H1 (cell line): ENCODE measurements around the gene ACCSL. TPM values are rescaled to one million over a fixed set of nuclear protein-coding genes. Genes with fewer than 3 reads are reported as not detected.

Source experiments
- CTCF ChIA-PET: fragments of 300-600 bp; sonication (Branson Sonifier 250); formaldehyde crosslinking; loops from one replicate; lab custom pipeline; 2021; ENCODE audit not compliant: partially characterized antibody; lab: Charles Lee
- POLR2A ChIA-PET: fragments of 300-600 bp; sonication (Branson Sonifier 250); formaldehyde crosslinking; loops from one replicate; lab custom pipeline; 2021; ENCODE audit warnings: inconsistent platforms; ENCODE audit not compliant: partially characterized antibody; lab: Charles Lee
- DNase-seq, 2 experiments: peaks; one replicate each; pipeline versions ENCODE4 v3.0.0 to v3.0.0-alpha.2; 2010 to 2022; ENCODE audit warnings: low spot score in 2 of 2, low read depth in 1 of 2, mixed read lengths in 1 of 2
- FAIRE-seq: peaks from 2 replicates; lab custom pipeline; 2011; peaks lifted over from hg19 to GRCh38; lab: Jason Lieb, UNC
- H2AFZ ChIP-seq: 2 replicates; pipeline ENCODE4 v1.8.1; 2012; ENCODE audit warnings: low read length, inconsistent platforms
- H2AK5ac ChIP-seq: 2 replicates; pipeline ENCODE4 v1.6.1; 2013; ENCODE audit warnings: low read depth, low read length
- H2BK120ac ChIP-seq: replicated peaks from 2 replicates; pipeline ENCODE3; 2013; ENCODE audit warnings: low read depth, low read length, inconsistent platforms
- H2BK12ac ChIP-seq: 2 replicates; pipeline ENCODE4 v1.6.1; 2013; ENCODE audit warnings: low read depth, low read length
- H2BK15ac ChIP-seq: 2 replicates; pipeline ENCODE4 v1.6.1; 2013; ENCODE audit warnings: low read length
- H2BK20ac ChIP-seq: 2 replicates; pipeline ENCODE4 v1.6.1; 2013; ENCODE audit warnings: low read length
- H2BK5ac ChIP-seq: 2 replicates; pipeline ENCODE4 v1.6.1; 2013; ENCODE audit warnings: low read depth, low read length
- H3K14ac ChIP-seq: 2 replicates; pipeline ENCODE4 v1.6.1; 2013; ENCODE audit warnings: inconsistent platforms; ENCODE audit not compliant: insufficient read length
- H3K18ac ChIP-seq: 2 replicates; pipeline ENCODE4 v1.6.1; 2013; ENCODE audit warnings: low read length; ENCODE audit errors: extremely low read depth
- H3K23ac ChIP-seq: 2 replicates; pipeline ENCODE4 v1.6.1; 2013; ENCODE audit warnings: inconsistent platforms; ENCODE audit not compliant: insufficient read length
- H3K23me2 ChIP-seq: 2 replicates; pipeline ENCODE4 v1.6.1; 2013; ENCODE audit warnings: low read depth, low read length
- H3K27ac ChIP-seq: 2 replicates; pipeline ENCODE4 v1.6.1; 2011; ENCODE audit warnings: low read depth, low read length, inconsistent platforms
- H3K27me3 ChIP-seq, 4 experiments: replicated peaks in 1 of 4; 1 replicate in 1 of 4; 2 replicates in 3 of 4; pipeline versions ENCODE4 v1.6.1 to v1.8.1; 2011 to 2013; ENCODE audit warnings: low read length in 3 of 4, mild to moderate bottlenecking in 3 of 4, inconsistent platforms in 2 of 4, mixed read lengths in 2 of 4, moderate library complexity in 1 of 4; ENCODE audit not compliant: control insufficient read depth in 3 of 4, insufficient read depth in 3 of 4; ENCODE audit errors: extremely low read depth in 1 of 4
- H3K36me3 ChIP-seq, 4 experiments: 2 replicates each; pipeline versions ENCODE4 v1.6.1 to v1.8.1; 2011 to 2013; ENCODE audit warnings: mild to moderate bottlenecking in 4 of 4, low read length in 3 of 4, moderate library complexity in 2 of 4, control low read depth in 1 of 4, inconsistent platforms in 1 of 4; ENCODE audit not compliant: insufficient read depth in 4 of 4, control insufficient read depth in 2 of 4
- H3K4ac ChIP-seq: replicated peaks from 2 replicates; pipeline ENCODE3; 2013; ENCODE audit warnings: low read length, low read depth, mixed read lengths, inconsistent platforms; ENCODE audit not compliant: insufficient read length
- H3K4me1 ChIP-seq, 4 experiments: replicated peaks in 1 of 4; 1 replicate in 1 of 4; 2 replicates in 3 of 4; pipeline versions ENCODE4 v1.6.1 to v1.8.1; 2011 to 2013; ENCODE audit warnings: low read length in 3 of 4, inconsistent platforms in 2 of 4, mixed read lengths in 1 of 4; ENCODE audit not compliant: insufficient read depth in 4 of 4, control insufficient read depth in 3 of 4
- H3K4me2 ChIP-seq, 2 experiments: 2 replicates each; pipeline versions ENCODE4 v1.6.1 to v1.8.1; 2011 to 2013; ENCODE audit warnings: low read depth in 2 of 2, low read length in 2 of 2, control low read depth in 1 of 2, inconsistent platforms in 1 of 2, mild to moderate bottlenecking in 1 of 2; ENCODE audit not compliant: insufficient read depth in 1 of 2
- H3K4me3 ChIP-seq, 4 experiments: fragments of 200-600, 300-600 bp in 1 of 4; sonication (generic), shearing (Covaris generic), sonication (Bioruptor Twin) in 1 of 4; 2 replicates each; pipeline versions ENCODE4 v1.5.1 to v1.8.1; 2011 to 2016; ENCODE audit warnings: low read length in 4 of 4, low read depth in 3 of 4, control low read depth in 2 of 4, inconsistent platforms in 2 of 4, mild to moderate bottlenecking in 2 of 4, mixed read lengths in 1 of 4, moderate library complexity in 1 of 4; ENCODE audit not compliant: insufficient read depth in 2 of 4; ENCODE audit errors: extremely low read depth in 1 of 4
- H3K56ac ChIP-seq: replicated peaks from 2 replicates; pipeline ENCODE3; 2013; ENCODE audit warnings: low read depth, mild to moderate bottlenecking, mixed read lengths, low read length, inconsistent platforms; ENCODE audit not compliant: insufficient read length
- H3K79me1 ChIP-seq: 2 replicates; pipeline ENCODE4 v1.6.1; 2013; ENCODE audit warnings: low read depth, low read length, control low read depth
- H3K79me2 ChIP-seq, 2 experiments: 2 replicates each; pipeline versions ENCODE4 v1.6.1 to v1.8.1; 2012 to 2013; ENCODE audit warnings: low read length in 2 of 2, mild to moderate bottlenecking in 2 of 2, inconsistent platforms in 1 of 2; ENCODE audit not compliant: insufficient read depth in 2 of 2, control insufficient read depth in 1 of 2
- H3K9ac ChIP-seq, 4 experiments: replicated peaks in 1 of 4; 1 replicate in 1 of 4; 2 replicates in 3 of 4; pipeline versions ENCODE4 v1.6.1 to v1.8.1; 2011 to 2013; ENCODE audit warnings: low read depth in 3 of 4, low read length in 3 of 4, control low read depth in 2 of 4, mild to moderate bottlenecking in 2 of 4, moderate library complexity in 2 of 4, inconsistent platforms in 1 of 4; ENCODE audit errors: extremely low read depth in 1 of 4
- H3K9me3 ChIP-seq, 2 experiments: 2 replicates each; pipeline versions ENCODE4 v1.6.1 to v1.8.1; 2012 to 2013; ENCODE audit warnings: mild to moderate bottlenecking in 2 of 2, moderate library complexity in 2 of 2, control low read depth in 1 of 2, inconsistent platforms in 1 of 2, low read depth in 1 of 2, low read length in 1 of 2, mixed read lengths in 1 of 2; ENCODE audit not compliant: insufficient read depth in 2 of 2
- H4K20me1 ChIP-seq, 2 experiments: replicated peaks in 1 of 2; 2 replicates each; pipeline versions ENCODE3 to v1.8.1; 2011 to 2013; ENCODE audit warnings: inconsistent platforms in 2 of 2, low read length in 2 of 2, mild to moderate bottlenecking in 1 of 2; ENCODE audit not compliant: insufficient read depth in 2 of 2, control insufficient read depth in 1 of 2
- H4K5ac ChIP-seq: 2 replicates; pipeline ENCODE4 v1.6.1; 2013; ENCODE audit warnings: low read length, low read depth, mixed read lengths, inconsistent platforms; ENCODE audit not compliant: insufficient read length
- H4K8ac ChIP-seq: 2 replicates; pipeline ENCODE4 v1.8.0; 2013; ENCODE audit warnings: mild to moderate bottlenecking, moderate library complexity, low read length, inconsistent platforms; ENCODE audit not compliant: insufficient read depth; ENCODE audit errors: extremely low read depth
- H4K91ac ChIP-seq: replicated peaks from 2 replicates; pipeline ENCODE3; 2013; ENCODE audit warnings: low read length, mixed read lengths, inconsistent platforms; ENCODE audit not compliant: insufficient read length
- CTCF ChIP-seq, 3 experiments: IDR thresholded peaks; 1 replicate in 2 of 3; 2 replicates in 1 of 3; pipeline versions ENCODE4 v1.5.1 to v1.6.1; 2011; ENCODE audit warnings: low read length in 3 of 3, mild to moderate bottlenecking in 3 of 3, inconsistent platforms in 2 of 3, low read depth in 1 of 3, moderate library complexity in 1 of 3; ENCODE audit not compliant: insufficient read depth in 1 of 3; ENCODE audit errors: control extremely low read depth in 1 of 3
- GTF2F1 ChIP-seq: IDR thresholded peaks from 2 replicates; pipeline ENCODE4 v1.6.1; 2012; ENCODE audit warnings: low read depth, low read length, improper control_type of control experiment, borderline replicate concordance
- HDAC2 ChIP-seq, 2 experiments: fragments of 300-600 bp in 1 of 2; sonication (generic) in 1 of 2; IDR thresholded peaks; 2 replicates each; pipeline ENCODE4 v1.6.1; 2011 to 2012; ENCODE audit warnings: low read depth in 2 of 2, low read length in 2 of 2, mild to moderate bottlenecking in 2 of 2, moderate library complexity in 2 of 2, borderline replicate concordance in 1 of 2, inconsistent platforms in 1 of 2
- KDM4A ChIP-seq: IDR thresholded peaks from one replicate; pipeline ENCODE4 v1.7.1; 2012; ENCODE audit warnings: low read depth, mild to moderate bottlenecking, moderate library complexity, low read length, inconsistent platforms; ENCODE audit not compliant: severe bottlenecking
- KDM5A ChIP-seq: fragments of 200-600 bp; IDR thresholded peaks from 2 replicates; pipeline ENCODE4 v1.7.1; 2012; ENCODE audit warnings: mild to moderate bottlenecking, low read length, inconsistent platforms, mixed read lengths
- NANOG ChIP-seq: IDR thresholded peaks from 2 replicates; pipeline ENCODE4 v1.6.1; 2011; ENCODE audit warnings: low read length, low read depth, mild to moderate bottlenecking, inconsistent platforms; ENCODE audit not compliant: insufficient read depth, poor library complexity, severe bottlenecking
- NRF1 ChIP-seq: IDR thresholded peaks from 2 replicates; pipeline ENCODE4 v1.6.1; 2011; ENCODE audit warnings: mild to moderate bottlenecking, low read depth, low read length, improper control_type of control experiment
- SP4 ChIP-seq: IDR thresholded peaks from 2 replicates; pipeline ENCODE4 v1.6.1; 2012; ENCODE audit warnings: low read length, inconsistent platforms
- TBP ChIP-seq: IDR thresholded peaks from 2 replicates; pipeline ENCODE4 v1.6.1; 2011; ENCODE audit warnings: low read depth, low read length, improper control_type of control experiment
- USF2 ChIP-seq: IDR thresholded peaks from 2 replicates; pipeline ENCODE4 v1.6.1; 2011; ENCODE audit warnings: low read length, improper control_type of control experiment
- WGBS, 2 experiments: shearing (Covaris generic) in 1 of 2; methylation state at CpG; one replicate each; pipeline versions ENCODE4 v1.1.6 to v1.1.7; 2013 to 2015; ENCODE audit warnings: low lambda C conversion rate in 2 of 2, mixed read lengths in 2 of 2, inconsistent platforms in 1 of 2, low coverage in 1 of 2, missing lambda C conversion rate in 1 of 2; ENCODE audit not compliant: insufficient replicate concordance in 2 of 2, insufficient coverage in 1 of 2, insufficient read length in 1 of 2; ENCODE audit errors: extremely low coverage in 1 of 2, missing lambda C conversion rate in 1 of 2; 5-methylcytosine and 5-hydroxymethylcytosine counted together
- polyA plus RNA-seq, 7 experiments: library from polyadenylated mRNA; depleted of rRNA in 3 of 7; stranded (reverse) in 5 of 7; unstranded in 2 of 7; fragments of >200 nt in 5 of 7; fragments of 200-250 nt in 2 of 7; gene quantifications; 1 replicate in 5 of 7; 2 replicates in 1 of 7; 4 replicates in 1 of 7; pipeline versions ENCODE4 v1.2.1 to v1.2.3, GENCODE V29; 2011 to 2013; ENCODE audit warnings: missing spikeins in 2 of 7, mixed read lengths in 2 of 7
- total RNA-seq: library from RNA; stranded (reverse); fragmentation: NEBNext Ultra II Directional; extraction: Animal tissue kit (Norgen Biotek cat#: 25700); gene quantifications from 2 replicates; pipeline ENCODE4 v1.2.1, GENCODE V29; 2021

ACCSL gene
- total and polyA plus RNA-seq, 2 of the 8 experiments (the other 6 are each of a cell fraction or from before 2014, with no cell fraction given), result not detected

- no peak overlapping the region for H3K18ac ChIP-seq
- TF ChIP-seq TBP, result no peak
- no peak for TF ChIP-seq NANOG
- TF ChIP-seq NRF1, result no peak
- no peak for TF ChIP-seq CTCF (IDR thresholded peaks at IDR 0.05; ENCODE audit: control extremely low read depth in 1 of 3, insufficient read depth in 1 of 3, low read depth in 1 of 3, low read length in 3 of 3)
- no peak for TF ChIP-seq KDM4A
- TF ChIP-seq USF2, result no peak
- TF ChIP-seq GTF2F1, result no peak
- TF ChIP-seq KDM5A, result no peak
- no peak for TF ChIP-seq SP4
- no peak for TF ChIP-seq HDAC2 (IDR thresholded peaks at IDR 0.05; ENCODE audit: borderline replicate concordance in 1 of 2, low read depth in 2 of 2, low read length in 2 of 2)
Observed at GRCh38 chr11:44083433-44083832, 35.7 kb downstream of the ACCSL start.

More at GRCh38 chr11:44083433-44083832, 35.7 kb downstream of the ACCSL start:
- ChIA-PET POLR2A (interaction anchor here (0.8 to 1.6 kb wide), 2 partner anchors 9 to 11 kb away, joined by 3 to 4 read pairs; no protein-coding TSS in a partner anchor), CTCF (interaction anchor here (0.9 to 4.4 kb wide), 4 partner anchors 10 to 36 kb away, joined by 3 to 30 read pairs (median 10); partner anchors contain the start of gene EXT2)
- Histone ChIP-seq H2BK120ac (no peak overlapping the region), H3K23ac (no peak overlapping the region), H3K14ac (no peak overlapping the region), H3K79me2 (no peaks in the 10 kb centered on the region), H2AK5ac (no peak overlapping the region), H2AFZ (no peak overlapping the region), H3K9ac (no peak overlapping the region), H4K91ac (no peak overlapping the region), H3K4me3 (no peak overlapping the region), H3K4me1 (peaks cover 0 to 5% (median 2%) of the 10 kb centered on the region in 4 experiments; a peak in 2 of 7 replicates), H3K27me3 (no peaks in the 10 kb centered on the region), H4K5ac (no peak overlapping the region), H3K79me1 (no peaks in the 10 kb centered on the region), H3K23me2 (no peaks in the 10 kb centered on the region), H2BK12ac (no peak overlapping the region), H4K8ac (no peak overlapping the region), H3K4ac (no peak overlapping the region), H3K9me3 (no peaks in the 10 kb centered on the region), H3K27ac (no peak overlapping the region), H2BK15ac (no peak overlapping the region), H4K20me1 (no peaks in the 10 kb centered on the region), H3K56ac (no peak overlapping the region), H3K36me3 (no peaks in the 10 kb centered on the region), H2BK5ac (no peak overlapping the region), H3K4me2 (no peak overlapping the region), H2BK20ac (no peak overlapping the region)
- no peak for DNase-seq
- no peak for FAIRE-seq
- 86% methylated on average over 9 of the region's 10 CpGs; no CpG with 5 or more reads in 1 of the 2 experiments for WGBS, 2 experiments
